Dermis microvascular lymphatic vessel endothelial cell (primary cell): ENCODE data around the gene DCUN1D2. TPM values are rescaled to one million over a fixed set of nuclear protein-coding genes. Genes with fewer than 3 reads are reported as not detected.
"Not testable (repeated sequence)": the region's sequence is repeated elsewhere in the genome, so short reads cannot be mapped to it uniquely, and the experiment has no call there.

ENCODE experiments used
- DNase-seq, 2 donors: peaks; one replicate each; pipeline versions ENCODE4 v3.0.0 to v3.0.0-alpha.2; 2010; ENCODE audit warnings: low read depth in 2 of 2
- total RNA-seq: library from RNA; depleted of rRNA; stranded (reverse); fragments of >200 nt; gene quantifications from 2 replicates; pipeline ENCODE4 v1.2.1, GENCODE V29; 2014

DCUN1D2 gene
- total RNA-seq, 1 donor from 2014 or later: 5.4 TPM

DNA sequence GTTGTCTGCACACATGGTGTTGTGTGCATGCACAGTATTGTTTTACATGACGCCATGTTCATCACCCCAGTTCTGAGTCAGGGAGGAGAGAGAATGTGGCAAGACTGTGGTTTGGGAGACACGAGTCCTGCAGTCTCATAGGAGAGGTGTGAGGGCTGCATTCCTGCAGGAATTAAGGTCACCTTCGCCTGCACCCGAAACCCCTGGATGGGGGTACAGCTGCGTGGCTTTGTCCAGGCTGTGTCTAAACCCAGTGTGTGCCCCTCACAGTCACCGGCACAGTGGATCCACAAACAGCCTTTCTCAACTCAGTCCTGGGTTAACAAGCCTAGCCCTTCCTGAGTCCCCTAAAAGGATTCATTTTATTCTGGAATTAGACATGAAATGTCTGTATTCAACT is 42.9 kb downstream of the DCUN1D2 start:
- DNase-seq: no peak

DNA sequence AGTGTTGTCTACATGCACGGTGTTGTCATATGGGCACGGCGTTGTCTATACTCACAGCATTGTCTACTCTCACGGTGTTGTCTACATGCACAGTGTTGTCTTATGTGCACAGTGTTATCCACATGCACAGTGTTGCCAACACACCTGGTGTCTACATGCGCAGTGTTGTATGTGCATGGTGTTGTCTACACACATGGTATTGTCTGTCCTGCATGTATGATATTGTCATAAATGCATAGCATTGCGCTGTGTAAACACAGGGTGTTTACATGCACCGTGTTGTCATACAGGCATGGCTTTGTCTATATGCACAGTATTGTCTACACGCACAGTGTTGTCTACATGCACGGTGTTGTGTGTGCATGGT is 44.0 kb downstream of the DCUN1D2 start:
- no peak for DNase-seq

GRCh38 chr13:113445791-113446487 is 44.6 kb downstream of the DCUN1D2 start:
- DNase-seq: no peak

- no peak for DNase-seq
Measured at GRCh38 chr13:113443991-113444390, 46.5 kb downstream of the DCUN1D2 start.

- no peak for DNase-seq
Measured at GRCh38 chr13:113442985-113443362, 47.5 kb downstream of the DCUN1D2 start.

DNA sequence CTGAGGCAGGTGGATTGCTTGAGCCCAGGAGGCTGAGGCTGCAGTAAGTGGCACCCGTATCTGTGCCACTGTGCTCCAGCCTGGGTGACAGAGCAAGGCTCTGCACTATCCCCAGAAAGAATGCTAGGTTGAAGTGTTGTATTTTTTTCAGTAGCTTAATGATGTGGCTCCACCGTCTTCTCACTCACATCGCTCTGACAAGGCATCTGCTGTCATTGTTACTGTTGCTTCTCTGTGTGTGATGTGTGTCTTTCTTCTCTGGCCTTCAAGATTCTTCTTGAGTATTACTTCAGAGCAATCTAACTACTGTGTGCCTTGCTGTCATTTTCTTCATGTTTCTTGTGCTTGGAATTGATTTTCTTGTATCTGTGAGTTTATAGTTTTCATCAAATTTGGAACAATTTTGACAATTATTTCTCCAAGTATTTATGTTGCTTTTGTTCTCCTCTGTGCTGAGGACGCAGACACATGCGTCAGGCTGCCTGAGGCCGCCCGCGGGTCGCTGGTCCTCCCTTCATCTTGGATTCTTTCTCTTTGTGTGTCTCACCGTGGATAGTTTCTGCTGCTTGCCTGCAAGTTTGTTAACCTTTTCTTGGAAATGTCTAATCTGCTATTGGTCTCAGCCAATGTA is 48.0 kb downstream of the DCUN1D2 start:
- no peak for DNase-seq

- DNase-seq: no peak
Measured at GRCh38 chr13:113441661-113442060, 48.9 kb downstream of the DCUN1D2 start.

GRCh38 chr13:113437408-113438010 is 53.0 kb downstream of the DCUN1D2 start:
- no peak for DNase-seq

- not testable (repeated sequence) for DNase-seq
Measured at GRCh38 chr13:113436866-113437265, 53.6 kb downstream of the DCUN1D2 start.

DNA sequence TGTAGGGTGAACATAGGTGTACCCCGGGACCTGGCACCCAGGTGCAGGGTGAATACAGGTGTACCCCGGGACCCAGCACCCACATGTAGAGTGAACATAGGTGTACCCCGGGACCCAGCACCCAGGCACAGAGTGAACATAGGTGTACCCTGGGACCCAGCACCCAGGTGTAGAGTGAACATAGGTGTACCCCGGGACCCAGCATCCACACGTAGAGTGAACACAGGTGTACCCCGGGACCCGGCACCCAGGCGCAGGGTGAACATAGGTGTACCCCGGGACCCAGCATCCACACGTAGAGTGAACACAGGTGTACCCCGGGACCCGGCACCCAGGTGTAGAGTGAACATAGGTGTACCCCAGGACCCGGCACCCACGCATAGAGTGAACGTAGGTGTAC is 54.6 kb downstream of the DCUN1D2 start:
- not testable (repeated sequence) for DNase-seq

- DNase-seq: no peak
Measured at GRCh38 chr13:113433391-113433916, 57.1 kb downstream of the DCUN1D2 start.

- DNase-seq: no peak
Measured at GRCh38 chr13:113432506-113433270, 57.8 kb downstream of the DCUN1D2 start.

DNA sequence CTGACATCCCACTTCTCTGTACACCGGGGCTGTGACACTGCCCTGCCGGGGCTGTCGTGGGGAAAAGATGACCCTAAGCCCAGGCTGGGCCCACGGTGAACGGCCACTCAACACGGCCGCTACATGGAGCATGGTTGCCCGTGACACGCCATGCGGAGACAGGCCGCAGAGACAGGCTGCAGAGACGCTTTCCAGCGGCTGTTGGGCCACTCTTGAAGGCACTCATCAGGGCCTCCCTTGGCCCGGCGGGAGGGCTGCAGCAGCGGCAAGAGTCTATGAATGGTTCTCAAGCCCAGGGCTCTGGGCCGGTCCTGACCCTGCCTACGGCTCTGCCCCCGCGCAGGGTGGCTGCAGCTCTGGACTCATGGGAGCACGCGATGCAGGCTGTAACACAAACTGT is 59.3 kb downstream of the DCUN1D2 start:
- DNase-seq: no peak

DNA sequence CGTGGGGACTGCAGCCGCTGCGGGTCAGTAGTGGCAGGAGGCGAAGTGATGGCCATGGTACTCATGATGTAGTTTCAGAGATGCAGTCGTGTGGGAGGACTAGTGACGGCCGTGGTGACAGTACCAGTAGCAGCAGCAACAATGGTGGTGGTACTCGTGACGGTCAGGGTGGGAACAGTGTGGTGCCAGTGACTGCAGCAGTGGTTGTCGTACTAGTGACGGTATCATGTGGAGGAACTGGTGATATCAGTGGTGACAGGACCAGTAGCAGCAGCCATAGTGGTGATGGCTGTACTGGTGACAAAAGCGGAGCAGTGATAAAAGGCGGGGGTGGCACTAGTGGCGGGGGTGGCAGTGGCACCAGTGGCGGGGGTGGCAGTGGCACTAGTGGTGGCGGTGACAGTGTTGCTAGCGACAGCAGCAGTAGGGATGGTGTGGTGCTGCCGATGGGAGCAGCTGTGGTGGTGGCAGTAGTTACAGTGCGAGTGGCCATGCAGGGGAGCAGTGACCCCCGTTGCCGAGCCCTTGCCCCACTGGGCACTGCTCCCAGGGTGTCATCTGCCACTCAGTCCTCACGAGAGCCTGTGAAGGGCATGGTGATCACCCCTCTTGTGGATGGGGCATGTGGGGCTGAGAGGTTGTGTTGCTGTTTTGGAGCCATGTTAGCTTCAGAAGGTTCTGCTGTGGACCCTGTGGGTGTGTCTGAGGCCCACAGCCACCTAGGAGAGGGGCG is 60.0 kb downstream of the DCUN1D2 start:
- DNase-seq: no peak

DNA sequence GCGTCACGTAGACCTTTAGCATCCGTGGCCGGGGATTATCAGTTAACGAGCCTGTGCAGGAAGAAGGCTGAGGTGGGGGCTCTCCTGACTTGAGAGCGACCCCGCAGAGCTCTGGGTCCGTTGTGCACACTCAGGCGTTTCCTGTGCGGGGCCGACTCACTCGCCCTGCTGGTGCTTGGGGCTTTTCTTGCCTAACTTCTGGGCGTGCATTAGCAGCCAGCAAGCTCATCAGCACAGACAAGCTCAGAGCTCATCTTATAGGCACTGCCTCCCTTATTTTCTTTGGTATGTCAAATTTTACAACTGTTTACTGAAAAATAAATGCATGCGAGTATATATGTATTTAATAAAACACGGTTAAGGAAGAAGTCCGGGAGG is 60.9 kb downstream of the DCUN1D2 start:
- no peak for DNase-seq

DNA sequence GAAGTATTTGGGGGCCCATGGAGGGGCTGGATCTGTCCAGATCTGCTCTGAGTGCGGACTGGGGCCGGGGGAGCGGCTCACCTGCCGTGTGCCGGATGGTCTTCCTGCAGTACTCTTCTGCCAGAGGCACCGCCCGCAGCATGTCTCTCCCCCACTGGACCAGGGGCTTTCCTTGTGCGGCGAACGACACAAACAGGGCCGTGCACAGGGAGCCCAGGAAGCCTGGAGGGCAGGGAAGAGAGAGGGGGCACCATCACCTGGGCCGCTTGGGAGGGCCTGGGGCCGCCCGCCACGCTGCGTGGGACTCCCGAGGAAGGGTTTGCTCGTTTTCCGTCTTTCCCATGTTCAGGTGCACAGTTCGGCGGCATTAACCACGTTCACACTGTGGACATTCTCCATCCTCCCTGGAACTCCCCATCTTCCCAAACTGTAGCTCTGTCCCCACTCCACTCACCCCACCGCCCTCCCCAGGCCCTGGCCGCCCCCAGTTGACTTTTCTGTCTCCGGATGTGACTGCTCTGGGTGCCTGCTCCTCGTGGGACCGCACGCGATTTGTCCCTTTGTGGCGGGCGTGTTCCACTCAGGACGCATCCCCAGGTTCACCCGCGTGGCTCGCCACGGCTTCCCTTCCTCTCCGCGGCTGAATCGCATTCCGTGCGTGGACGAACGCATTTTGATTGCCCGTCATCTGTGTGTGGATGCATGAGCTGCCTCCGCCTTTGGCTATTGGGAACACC is 61.5 kb downstream of the DCUN1D2 start:
- DNase-seq: no peak

- DNase-seq: no peak
Measured at GRCh38 chr13:113428469-113428865, 62.0 kb downstream of the DCUN1D2 start.

DNA sequence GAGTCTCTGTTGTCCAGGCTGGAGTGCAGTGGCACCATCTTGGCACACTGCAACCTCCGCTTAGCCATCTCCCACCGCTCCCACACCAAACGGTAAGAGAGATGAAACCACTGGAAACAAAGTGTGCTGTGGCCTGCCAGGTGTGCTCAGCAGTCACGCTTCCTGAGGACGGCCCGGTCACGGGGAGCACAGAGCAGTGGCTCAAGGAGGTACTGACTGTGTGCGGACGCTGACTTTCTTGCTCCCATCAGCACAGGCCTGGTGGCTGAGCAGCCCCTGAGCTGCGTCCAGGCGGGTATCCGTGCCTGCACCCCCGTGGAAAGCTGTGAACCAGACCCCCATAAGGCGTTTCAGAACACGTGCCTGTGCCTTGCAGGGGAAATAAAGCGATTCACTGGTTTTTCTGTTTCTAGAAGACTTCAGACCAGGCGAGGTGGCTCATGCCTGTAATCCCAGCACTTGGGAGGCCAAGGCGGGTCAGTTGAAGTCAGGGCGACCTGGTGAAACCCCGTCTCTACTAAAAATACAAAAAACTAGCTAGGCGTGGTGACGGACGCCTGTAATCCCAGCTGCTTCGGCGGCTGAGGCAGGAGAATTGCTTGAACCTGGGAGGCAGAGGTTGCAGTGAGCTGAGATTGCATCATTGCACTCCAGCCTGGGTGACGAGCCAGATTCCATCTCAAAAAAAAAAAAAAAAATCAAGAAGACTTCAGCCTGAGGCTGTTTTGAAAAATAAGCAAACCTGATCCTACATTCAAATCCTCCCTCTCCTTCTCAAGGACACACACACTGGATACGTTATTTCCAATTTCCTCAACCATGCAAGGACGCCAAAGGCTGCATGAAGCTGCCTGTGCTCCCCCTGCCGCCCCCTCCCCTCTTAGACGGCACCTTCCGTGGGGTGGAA is 62.7 kb downstream of the DCUN1D2 start:
- no peak for DNase-seq

GRCh38 chr13:113426591-113426986 is 63.9 kb downstream of the DCUN1D2 start:
- no peak for DNase-seq
